NOMO-1 treated with DMSO at 0.1 percent for 48 hours (cell line): ENCODE results near the gene NOMO2.
"Not testable (repeated sequence)": the region's sequence is repeated elsewhere in the genome, so short reads cannot be mapped to it uniquely, and the experiment has no call there.

ENCODE experiments used
- DNase-seq: peaks from one replicate; lab custom pipeline; 2025; ENCODE audit not compliant: unreplicated experiment; lab: John Stamatoyannopoulos, UW

NOMO2 gene

DNA sequence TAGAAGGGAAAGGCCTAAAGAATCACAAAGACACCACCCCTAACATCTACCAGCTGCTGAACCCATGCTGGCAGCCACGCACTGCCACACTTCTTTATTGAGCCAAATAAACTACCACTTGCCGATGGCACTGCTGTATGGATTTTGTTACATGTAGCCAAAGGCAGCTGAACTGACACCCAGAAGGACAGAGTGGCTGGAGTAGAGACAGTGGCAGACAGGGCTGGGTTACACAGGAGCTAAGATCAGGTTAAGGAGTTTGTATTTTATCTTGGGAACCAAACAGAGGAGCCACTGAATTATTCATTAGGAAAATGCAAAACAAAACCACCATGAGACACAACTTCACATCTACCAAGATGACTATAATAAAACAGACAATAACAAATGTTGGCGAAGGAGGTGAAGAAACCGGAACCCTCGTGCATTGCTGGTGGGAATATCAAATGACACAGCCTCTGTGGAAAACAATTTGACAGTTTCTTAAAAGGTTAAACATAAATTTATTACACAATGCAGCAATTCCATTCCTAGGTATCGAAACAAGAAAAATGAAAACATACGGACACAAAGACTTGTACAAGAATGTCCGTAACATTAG lies 35.9 kb downstream of the NOMO2 start:
- not testable (repeated sequence) for DNase-seq

DNA sequence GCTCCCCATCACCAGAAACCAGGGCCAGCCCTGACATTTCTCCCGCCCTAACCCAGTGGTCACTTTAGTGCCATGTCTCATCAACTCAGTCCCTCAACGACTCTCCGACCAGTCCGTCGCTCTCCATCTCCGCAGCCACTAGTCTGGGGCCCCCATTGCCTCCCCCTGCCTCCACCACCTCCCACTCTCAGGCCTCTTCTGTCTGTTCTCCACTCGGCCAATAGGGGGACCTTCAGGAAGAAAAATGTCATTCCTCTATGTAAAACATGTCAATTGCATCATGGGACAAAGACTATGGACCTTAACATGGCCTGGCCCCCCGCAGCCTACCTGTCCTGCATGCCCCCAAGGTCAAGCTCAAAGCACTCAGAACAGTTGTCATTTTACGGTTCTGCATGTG lies 39.3 kb downstream of the NOMO2 start:
- not testable (repeated sequence) for DNase-seq

DNA sequence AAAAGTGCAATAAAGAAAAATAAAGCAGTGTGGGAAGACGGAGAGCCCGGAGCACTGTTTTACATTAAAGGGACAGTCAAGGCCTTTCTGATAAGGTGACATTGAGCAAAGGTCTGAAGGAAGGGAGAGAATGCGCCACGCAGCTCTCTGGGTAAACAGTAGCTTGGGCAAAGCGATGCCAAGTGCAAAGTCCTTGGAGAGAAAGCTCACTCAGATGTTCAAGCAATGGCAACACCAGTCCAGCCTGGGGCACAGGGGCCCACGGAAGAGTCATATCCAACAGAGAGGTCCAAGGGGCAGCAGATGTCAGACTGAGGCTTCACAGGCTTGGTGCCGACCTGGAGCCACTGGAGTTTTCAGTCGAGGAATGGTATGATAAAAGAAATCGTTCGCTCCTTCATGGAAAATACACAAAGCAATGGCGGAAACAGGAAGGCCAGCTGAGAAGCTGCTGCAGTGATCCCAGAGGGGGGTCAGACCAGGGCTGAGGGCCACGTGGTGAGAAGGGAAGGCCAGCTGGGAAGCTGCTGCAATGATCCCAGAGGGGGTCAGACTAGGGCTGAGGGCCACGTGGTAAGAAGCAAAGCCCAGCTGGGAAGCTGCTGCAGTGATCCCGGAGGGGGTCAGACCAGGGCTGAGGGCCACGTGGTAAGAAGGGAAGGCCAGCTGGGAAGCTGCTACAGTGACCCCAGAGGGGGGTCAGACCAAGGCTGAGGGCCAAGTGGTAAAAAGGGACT lies 40.3 kb downstream of the NOMO2 start:
- not testable (repeated sequence) for DNase-seq

GRCh38 chr16:18518536-18519283 lies 43.2 kb downstream of the NOMO2 start:
- DNase-seq: not testable (repeated sequence)

- DNase-seq: not testable (repeated sequence)
These were observed 63.5 kb downstream of the NOMO2 start for GRCh38 chr16:18498430-18498829.

GRCh38 chr16:18497032-18497431 lies 64.9 kb downstream of the NOMO2 start:
- DNase-seq: not testable (repeated sequence)

GRCh38 chr16:18492118-18492897 lies 69.6 kb downstream of the NOMO2 start:
- DNase-seq: not testable (repeated sequence)

- DNase-seq: not testable (repeated sequence)
These were observed 125.9 kb downstream of the NOMO2 start for GRCh38 chr16:18436025-18436424.

- DNase-seq: not testable (repeated sequence)
These were observed 146.1 kb downstream of the NOMO2 start for GRCh38 chr16:18415827-18416226.

- DNase-seq: not testable (repeated sequence)
These were observed 152.2 kb downstream of the NOMO2 start for GRCh38 chr16:18409532-18410293.

DNA sequence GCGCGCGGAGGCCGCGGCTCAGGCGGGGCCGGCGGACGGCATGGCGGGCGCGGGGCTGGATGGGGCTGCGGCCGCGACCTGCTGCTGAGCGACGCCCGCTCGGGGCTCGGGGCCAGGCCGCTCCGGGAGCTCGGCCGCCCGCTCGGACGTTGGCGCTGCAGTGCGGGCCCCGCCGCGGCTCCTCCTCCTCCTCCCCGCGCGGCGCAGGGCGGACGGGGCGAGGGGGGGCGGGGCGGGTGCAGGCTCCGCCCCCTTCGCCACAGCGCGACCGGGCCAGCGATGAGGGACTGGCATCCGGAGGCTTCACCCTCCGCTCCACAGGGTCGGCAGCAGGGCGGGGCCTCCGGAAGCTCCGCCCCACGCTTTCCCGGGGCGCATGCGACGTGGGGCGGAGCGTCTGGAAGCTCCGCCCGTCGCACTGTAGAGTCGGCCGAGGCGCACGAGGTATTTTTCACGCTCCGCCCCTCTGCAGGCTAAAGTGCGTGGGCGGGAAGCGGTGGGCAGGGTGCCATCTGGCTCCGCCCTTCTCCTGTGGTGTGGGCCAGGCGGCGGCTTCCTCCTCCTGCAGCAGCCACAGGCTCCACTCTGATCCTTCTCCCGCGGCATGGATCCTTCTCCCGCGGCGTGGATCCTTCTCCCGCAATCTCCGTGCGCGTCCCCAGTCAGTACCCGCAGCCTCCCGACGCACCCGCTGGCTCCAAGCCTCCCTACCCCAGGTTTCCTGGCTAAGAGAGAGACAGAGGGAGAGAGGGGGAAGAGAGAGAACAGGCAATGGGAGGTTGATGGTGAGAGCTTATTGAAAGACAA lies 159.8 kb downstream of the NOMO2 start:
- not testable (repeated sequence) for DNase-seq

DNA sequence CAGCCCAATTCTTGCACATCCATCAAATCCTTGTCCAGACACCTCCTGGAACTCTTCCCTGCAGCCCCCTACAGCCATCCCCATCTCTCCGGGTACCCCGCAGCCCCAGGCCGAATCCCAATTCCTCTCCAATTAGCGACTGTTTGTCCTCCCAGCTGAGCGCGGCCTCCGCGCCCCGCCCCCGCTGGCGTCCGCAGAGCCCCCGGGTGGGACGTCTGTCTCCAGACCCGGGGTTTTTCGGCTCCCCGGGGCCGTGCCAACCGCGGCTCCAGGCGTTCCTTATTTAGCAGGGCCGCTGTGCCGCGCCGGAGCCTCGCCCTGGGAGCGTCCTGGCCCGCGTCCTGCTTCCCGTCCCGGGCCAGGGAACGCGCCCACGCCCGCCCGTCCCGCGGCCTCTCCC lies 160.7 kb downstream of the NOMO2 start:
- not testable (repeated sequence) for DNase-seq

- DNase-seq: not testable (repeated sequence)
These were observed 167.5 kb downstream of the NOMO2 start for GRCh38 chr16:18394363-18394762.

DNA sequence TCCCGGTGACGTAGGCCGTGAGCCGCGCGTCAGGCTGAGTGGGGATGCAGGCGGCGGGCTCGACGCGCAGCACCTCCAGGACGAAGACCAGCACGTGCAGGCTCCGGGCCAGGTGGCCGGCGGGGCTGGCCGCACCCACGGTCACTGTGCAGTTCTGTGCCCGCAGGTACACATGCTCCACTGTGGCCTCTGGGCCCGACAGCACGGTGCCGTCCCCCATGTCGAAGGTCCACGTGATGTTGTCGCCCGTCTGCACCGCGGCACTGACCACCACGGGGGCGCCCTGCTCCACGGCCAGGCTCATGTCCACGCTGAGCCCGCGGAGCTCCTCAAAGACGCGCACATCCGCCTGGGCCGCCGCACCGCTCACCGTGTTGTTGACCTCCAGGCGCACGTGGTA lies 174.1 kb downstream of the NOMO2 start:
- not testable (repeated sequence) for DNase-seq

GRCh38 chr16:18386517-18386916 lies 175.4 kb downstream of the NOMO2 start:
- DNase-seq: not testable (repeated sequence)

DNA sequence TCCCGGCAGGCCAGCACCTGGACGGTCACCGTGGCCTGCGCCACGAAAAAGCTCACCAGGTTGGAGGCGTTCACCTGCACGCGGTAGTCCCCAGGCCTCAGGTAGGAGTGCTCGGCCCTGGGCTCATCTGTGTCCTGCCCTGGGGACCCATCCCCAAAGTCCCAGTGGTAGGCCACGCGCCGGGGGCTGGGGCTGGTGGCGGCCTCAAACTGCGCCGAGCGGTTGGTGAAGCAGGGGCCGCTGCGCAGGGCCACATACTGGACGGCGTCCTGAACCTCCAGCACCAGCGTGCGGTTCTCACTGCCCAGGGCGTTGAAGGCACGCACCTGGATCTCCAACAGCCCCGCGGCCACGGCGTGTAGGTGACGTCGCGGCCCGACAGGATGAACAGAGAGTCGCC lies 176.6 kb downstream of the NOMO2 start:
- not testable (repeated sequence) for DNase-seq

- DNase-seq: not testable (repeated sequence)
These were observed 177.0 kb downstream of the NOMO2 start for GRCh38 chr16:18384869-18385268.

DNA sequence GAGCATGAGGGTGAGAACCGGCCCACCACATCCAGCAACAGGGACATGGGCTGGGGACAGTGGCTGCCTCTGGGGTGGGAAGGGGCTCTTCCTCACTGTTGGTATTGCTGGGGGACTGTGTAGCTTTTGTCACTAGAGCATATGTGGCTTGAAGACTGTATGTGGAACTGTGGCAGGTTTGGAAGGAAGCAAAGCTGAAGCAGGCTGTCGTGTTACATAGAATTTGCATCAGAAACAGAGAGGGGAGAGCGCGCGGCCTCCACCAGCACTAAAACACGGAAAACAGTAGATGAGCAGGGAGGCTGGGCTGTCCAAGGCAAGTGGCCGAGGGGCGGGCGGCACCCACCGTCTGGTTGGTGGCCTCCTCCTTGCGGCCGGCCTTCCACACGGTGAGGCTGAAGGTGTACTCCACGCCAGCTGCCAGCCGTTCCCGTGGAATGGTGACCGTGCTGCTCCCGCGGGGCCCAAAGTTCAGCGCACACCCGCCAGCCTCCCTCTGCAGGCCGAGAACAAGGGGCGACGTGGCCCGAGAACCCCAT lies 177.7 kb downstream of the NOMO2 start:
- not testable (repeated sequence) for DNase-seq

DNA sequence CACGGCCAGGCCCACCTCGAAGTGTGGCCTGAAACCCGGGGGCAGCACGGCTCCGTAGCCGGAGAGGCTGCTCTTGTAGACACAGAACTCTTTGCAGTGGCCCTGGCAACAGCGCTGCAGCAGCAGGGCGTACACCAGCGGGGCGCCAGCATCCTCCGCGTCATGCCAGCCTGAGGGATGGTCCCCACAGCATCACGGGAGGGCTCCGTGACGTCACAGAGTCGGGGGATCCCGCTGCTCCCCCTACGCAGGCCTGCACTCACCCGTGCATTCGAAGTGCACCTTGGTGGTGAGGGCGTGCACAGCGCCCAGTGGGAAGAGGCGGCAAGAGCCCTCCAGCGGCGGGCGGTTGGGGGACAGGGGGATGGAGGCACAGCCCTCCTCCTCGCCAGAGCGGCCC lies 179.2 kb downstream of the NOMO2 start:
- not testable (repeated sequence) for DNase-seq
